NCI-H2081 treated with DMSO at 0.1 percent for 48 hours (cell line): Measurements from ENCODE around the gene PTPN23.
"Not testable (repeated sequence)": the region's sequence is repeated elsewhere in the genome, so short reads cannot be mapped to it uniquely, and the experiment has no call there.

Source experiments
- DNase-seq: peaks from one replicate; lab custom pipeline; 2025; lab: John Stamatoyannopoulos, UW

The PTPN23 gene

DNA sequence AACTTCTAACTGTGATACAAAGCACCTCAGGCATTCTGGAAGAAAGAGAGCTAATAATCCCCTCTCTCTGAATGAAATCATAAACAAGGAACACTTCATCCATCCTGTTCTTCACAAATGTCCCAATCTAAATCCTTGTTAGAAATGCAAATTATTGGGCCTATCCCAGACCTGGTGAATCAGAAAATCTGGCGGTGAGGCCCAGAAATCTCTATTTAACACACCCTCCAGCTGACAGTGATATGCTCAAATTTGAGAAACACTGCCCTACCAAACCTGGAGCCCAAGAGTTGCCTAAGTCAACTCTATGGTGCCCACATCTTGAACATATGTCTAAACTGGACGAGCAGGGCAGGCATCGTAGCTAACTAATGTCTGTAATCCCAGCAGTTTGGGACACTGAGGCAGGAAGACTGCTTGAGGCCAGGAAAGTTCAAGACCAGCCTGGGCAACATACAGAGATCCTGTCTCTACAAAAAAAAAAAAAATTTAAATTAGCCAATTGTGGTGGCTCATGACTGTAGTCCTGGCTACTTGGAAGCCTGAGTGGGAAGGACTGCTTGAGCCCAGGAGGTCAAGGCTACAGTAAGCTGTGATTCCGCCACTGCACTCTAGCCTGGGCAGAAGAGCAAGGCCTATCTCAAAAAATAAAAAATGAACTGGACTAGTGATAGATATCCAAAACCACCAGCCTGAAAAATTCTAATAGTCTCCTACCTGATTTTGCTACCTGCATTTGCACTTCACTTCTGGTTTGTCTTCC is 71.8 kb downstream of the PTPN23 start:
- DNase-seq = no peak

DNA sequence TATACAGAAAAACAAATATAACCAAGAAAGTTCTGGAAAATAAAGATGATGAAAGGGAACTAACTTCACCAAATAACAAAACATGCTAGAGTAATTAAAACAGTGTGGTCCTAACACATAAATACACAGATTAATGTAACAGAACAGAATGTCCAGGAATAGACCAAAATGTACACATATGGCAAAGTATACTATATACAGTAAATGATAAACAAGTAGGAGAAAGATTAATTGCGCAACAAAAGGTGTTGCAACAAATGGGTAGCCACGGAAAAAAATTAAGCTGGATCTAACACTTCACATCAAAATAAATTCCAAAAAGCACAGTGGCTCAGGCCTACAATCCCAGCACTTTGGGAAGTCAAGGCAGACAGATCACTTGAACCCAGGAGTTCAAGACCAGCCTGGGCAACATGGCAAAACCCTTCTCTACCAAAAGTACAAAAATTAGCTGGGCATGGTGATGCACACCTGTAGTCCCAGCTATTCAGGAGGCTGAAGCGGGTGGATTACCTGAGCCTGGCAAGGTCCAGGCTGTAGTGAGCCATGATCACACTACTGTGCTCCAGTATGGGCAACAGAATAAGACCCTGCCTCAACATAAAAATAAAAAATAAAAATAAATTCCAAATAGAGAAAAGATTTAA is 75.1 kb downstream of the PTPN23 start:
- no peak for DNase-seq

DNA sequence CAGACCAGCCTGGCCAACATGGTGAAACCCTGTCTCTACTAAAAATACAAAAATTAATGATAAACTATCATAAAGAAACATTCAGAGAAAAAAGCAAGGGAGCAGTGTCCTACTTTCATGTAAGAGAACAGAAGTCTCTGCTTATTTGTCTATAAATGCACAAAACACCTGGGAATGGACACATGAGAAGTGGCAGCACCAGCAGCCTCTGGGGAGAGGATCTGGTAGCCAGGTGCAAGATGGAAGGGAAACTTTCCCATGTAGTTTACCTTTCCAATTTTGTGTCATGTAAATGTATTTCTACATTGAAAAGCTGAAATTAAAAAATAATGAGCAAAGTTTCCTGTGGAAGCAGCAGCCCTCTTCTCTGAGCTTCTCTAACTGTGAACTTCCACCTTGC is 76.2 kb downstream of the PTPN23 start:
- no peak for DNase-seq

DNA sequence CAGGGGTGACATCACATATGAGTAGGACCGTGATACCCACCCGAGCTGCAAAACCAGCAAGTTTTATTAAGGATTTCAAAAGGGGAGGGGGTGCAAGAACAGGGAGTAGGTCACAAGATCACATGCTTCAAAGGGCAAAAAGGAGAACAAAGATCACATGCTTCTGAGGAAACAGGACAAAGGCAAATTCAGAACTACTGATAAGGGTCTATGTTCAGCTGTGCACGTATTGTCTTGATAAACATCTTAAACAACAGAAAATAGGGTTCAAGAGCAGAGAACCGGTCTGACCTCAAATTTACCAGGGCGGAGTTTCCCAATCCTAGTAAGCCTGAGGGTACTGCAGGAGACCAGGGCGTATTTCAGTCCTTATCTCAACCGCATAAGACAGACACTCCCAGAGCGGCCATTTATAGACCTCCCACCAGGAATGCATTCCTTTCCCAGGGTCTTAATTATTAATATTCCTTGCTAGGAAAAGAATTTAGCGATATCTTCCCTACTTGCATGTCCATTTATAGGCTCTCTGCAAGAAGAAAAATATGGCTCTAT is 78.8 kb downstream of the PTPN23 start:
- not testable (repeated sequence) for DNase-seq
